IPS DF 6.9 (cell line): ENCODE measurements around the gene EIF2A.

Experiments
- DNase-seq: peaks from one replicate; pipeline ENCODE4 v3.0.0-alpha.2; 2013; ENCODE audit warnings: low read depth, low spot score
- H3K27ac ChIP-seq: one replicate; pipeline ENCODE4 v1.5.1; 2013; ENCODE audit warnings: low read length, control low read depth
- H3K27me3 ChIP-seq: 2 replicates; pipeline ENCODE4 v1.6.1; 2013; ENCODE audit warnings: mild to moderate bottlenecking, low read length; ENCODE audit not compliant: control insufficient read depth, insufficient read depth
- H3K36me3 ChIP-seq: 2 replicates; pipeline ENCODE4 v1.6.1; 2013; ENCODE audit warnings: low read length; ENCODE audit not compliant: control insufficient read depth, insufficient read depth
- H3K4me1 ChIP-seq: 2 replicates; pipeline ENCODE4 v1.6.1; 2013; ENCODE audit warnings: low read length; ENCODE audit not compliant: control insufficient read depth, insufficient read depth
- H3K4me3 ChIP-seq: 2 replicates; pipeline ENCODE4 v1.5.1; 2013; ENCODE audit warnings: mild to moderate bottlenecking, low read length
- H3K9me3 ChIP-seq: 2 replicates; pipeline ENCODE4 v1.6.1; 2013; ENCODE audit warnings: low read length, inconsistent platforms; ENCODE audit not compliant: control insufficient read depth, insufficient read depth
- WGBS: extraction: QIAGEN DNeasy Blood & Tissue Kit; methylation state at CpG from one replicate; pipeline ENCODE4 v1.1.7; 2013; ENCODE audit warnings: mixed read lengths, missing lambda C conversion rate; ENCODE audit not compliant: insufficient read length, insufficient coverage; 5-methylcytosine and 5-hydroxymethylcytosine counted together

EIF2A gene

GRCh38 chr3:150543128-150543527 is 3.5 kb upstream of the EIF2A start:
- H3K9me3 ChIP-seq: no peaks in the 10 kb centered on the region
- WGBS: no CpG with 5 or more reads among the region's 3 CpGs
- H3K4me1 ChIP-seq: no peaks in the 10 kb centered on the region
- H3K4me3 ChIP-seq: no peak overlapping the region
- no peaks in the 10 kb centered on the region; the same call in 1 of the 2 replicates for H3K36me3 ChIP-seq
- no peaks in the 10 kb centered on the region for H3K27me3 ChIP-seq
- DNase-seq: no peak
- no peak overlapping the region for H3K27ac ChIP-seq

- Histone ChIP-seq H3K9me3 (peaks cover 2% of the 10 kb centered on the region; the same call in 1 of the 2 replicates), H3K4me1 (no peaks in the 10 kb centered on the region), H3K4me3 (no peak overlapping the region), H3K27ac (no peak overlapping the region), H3K36me3 (no peaks in the 10 kb centered on the region; the same call in 1 of the 2 replicates), H3K27me3 (no peaks in the 10 kb centered on the region)
- no CpG with 5 or more reads among the region's 2 CpGs for WGBS
- DNase-seq: no peak
Observed at GRCh38 chr3:150543531-150543930, 3.1 kb upstream of the EIF2A start.

DNA sequence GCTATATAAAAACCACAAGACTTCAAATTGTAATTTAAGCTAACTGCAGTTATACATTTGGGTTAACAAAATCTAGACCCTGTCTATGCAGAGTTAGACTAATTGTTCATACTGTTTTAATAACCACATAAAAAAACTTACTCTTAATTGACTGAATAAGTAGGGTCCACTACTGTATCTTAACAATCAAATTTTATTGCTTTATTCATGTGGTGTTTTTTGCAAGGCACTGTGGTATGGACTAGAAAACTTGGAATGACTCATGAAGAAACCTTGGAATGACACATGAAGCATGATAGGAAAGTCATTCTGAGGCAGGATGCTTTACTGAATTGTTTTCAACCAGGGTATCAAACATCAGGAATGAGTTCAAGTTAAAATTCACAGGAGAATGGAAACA is 2.5 kb upstream of the EIF2A start:
- H3K27me3 ChIP-seq: no peaks in the 10 kb centered on the region
- H3K9me3 ChIP-seq: peaks cover 2% of the 10 kb centered on the region; the same call in 1 of the 2 replicates
- H3K4me1 ChIP-seq: no peaks in the 10 kb centered on the region
- no peak overlapping the region for H3K4me3 ChIP-seq
- H3K36me3 ChIP-seq: no peaks in the 10 kb centered on the region; the same call in 1 of the 2 replicates
- H3K27ac ChIP-seq: no peak overlapping the region
- no peak for DNase-seq

- H3K36me3 ChIP-seq: no peaks in the 10 kb centered on the region; the same call in 1 of the 2 replicates
- no peaks in the 10 kb centered on the region for H3K27me3 ChIP-seq
- H3K9me3 ChIP-seq: peaks cover 2% of the 10 kb centered on the region; the same call in 1 of the 2 replicates
- H3K27ac ChIP-seq: no peak overlapping the region
- H3K4me1 ChIP-seq: no peaks in the 10 kb centered on the region
- H3K4me3 ChIP-seq: no peak overlapping the region
- no peak for DNase-seq
- WGBS: no CpG with 5 or more reads among the region's 1 CpG
Observed at GRCh38 chr3:150544726-150545125, 1.9 kb upstream of the EIF2A start.

DNA sequence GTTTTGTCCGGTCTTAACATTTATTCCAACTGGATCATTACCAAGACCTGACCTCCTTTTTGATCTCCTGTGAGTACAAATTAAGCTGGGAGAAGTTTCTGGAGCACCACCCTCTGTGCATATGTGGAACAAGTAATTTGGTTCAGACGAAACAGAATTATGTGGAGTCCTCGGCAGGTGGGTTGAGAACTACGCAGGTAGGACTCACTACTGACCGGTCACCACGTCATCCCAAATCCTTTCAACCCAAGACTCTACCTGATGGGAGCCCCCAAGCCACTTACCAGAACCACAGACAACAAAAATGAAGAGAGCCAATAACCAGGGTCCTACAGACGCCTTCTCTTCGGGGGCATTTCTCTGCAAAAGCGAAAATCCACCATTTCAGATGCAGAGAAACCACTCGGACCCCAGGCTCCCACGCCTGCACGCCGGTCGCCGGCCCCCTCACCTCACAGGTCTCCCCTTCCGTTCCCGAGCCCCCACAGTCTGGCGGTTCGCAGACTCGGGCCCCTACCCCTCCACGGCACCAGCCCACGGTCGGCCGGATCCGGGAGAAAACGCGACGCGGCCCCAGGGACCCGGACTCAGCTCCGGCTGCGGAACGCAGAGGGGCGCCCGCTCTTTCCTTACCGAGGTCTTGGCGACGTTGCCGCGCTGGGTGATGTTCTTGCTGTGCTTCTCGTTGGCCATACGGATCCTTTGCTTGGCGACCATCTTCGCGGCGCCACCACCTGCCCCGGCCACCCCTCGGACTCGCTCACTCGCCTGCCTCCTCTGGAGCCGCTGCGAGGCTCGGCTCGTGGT is 965 bp upstream of the EIF2A start:
- Histone ChIP-seq H3K4me3 (peak overlapping the region; percentile 87), H3K4me1 (no peaks in the 10 kb centered on the region), H3K27me3 (no peaks in the 10 kb centered on the region), H3K36me3 (no peaks in the 10 kb centered on the region; the same call in 1 of the 2 replicates), H3K27ac (no peak overlapping the region), H3K9me3 (peaks cover 2% of the 10 kb centered on the region; the same call in 1 of the 2 replicates)
- DNase-seq: no peak
- no CpG with 5 or more reads among the region's 54 CpGs for WGBS

DNA sequence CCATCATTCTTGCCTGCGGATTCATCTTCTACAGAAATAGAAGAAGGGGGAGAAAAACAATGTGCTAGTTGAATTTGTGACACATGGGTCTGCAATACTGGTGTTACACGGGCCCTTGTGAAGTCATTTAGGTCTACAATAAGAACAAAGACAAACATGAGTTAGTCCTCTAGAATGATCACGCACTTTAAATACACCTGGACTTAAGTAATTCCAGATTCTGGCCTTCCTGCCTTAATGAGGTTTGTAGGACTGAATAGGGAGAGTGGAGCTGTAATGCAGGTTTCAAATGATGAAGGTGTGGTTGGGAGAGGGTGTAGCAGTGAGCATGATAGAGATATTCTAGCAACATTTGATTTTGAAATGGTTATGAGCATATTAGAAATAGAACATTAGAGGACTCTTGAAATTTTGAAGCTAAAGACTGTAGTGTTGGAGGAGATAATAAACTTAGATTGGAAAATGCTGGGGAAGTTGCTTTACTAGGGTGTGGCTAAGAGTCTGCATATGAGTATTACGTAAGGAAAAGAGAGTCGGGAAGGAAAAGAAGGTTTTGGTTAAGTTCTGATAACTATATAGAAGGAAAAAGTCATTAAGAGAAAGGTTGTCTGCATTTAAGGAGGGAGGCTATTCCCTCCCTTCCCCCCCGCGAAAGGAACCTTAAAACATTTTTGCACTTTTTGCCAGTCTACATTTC is 606 bp downstream of the EIF2A start:
- H3K4me1 ChIP-seq: no peaks in the 10 kb centered on the region
- no peaks in the 10 kb centered on the region; the same call in 1 of the 2 replicates for H3K36me3 ChIP-seq
- no peaks in the 10 kb centered on the region for H3K27me3 ChIP-seq
- H3K9me3 ChIP-seq: peaks cover 2% of the 10 kb centered on the region; the same call in 1 of the 2 replicates
- 100% methylated on average over 2 of the region's 7 CpGs for WGBS
- peak overlapping the region; percentile 87 for H3K4me3 ChIP-seq
- H3K27ac ChIP-seq: no peak overlapping the region
- DNase-seq: peak; percentile 9

GRCh38 chr3:150555859-150556436 is 9.4 kb downstream of the EIF2A start:
- WGBS: no CpG with 5 or more reads among the region's 4 CpGs
- Histone ChIP-seq H3K9me3 (no peaks in the 10 kb centered on the region), H3K4me3 (no peak overlapping the region), H3K27me3 (no peaks in the 10 kb centered on the region), H3K4me1 (no peaks in the 10 kb centered on the region), H3K36me3 (no peaks in the 10 kb centered on the region; the same call in 1 of the 2 replicates), H3K27ac (no peak overlapping the region)
- DNase-seq: no peak

DNA sequence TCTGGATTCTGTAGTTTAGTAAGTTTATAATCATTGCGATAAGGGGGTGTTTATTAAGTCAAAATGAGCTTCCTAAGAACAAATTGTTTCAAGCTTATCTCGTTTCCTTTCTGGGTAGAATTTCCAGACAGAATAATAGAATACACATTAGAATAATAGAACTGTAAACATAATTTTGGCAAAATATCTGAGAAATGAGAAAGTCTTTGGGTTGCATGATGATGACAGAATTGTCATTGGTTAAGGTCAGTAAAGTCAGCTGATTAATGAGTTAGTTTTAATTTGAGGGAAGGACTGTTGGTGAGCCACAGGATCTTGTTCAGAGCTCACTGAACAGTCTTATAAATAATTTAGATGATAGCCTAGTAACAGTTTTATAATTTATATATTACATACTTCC is 10.2 kb downstream of the EIF2A start:
- Histone ChIP-seq H3K4me1 (no peaks in the 10 kb centered on the region), H3K36me3 (no peaks in the 10 kb centered on the region; the same call in 1 of the 2 replicates), H3K9me3 (no peaks in the 10 kb centered on the region), H3K27me3 (no peaks in the 10 kb centered on the region), H3K4me3 (no peak overlapping the region), H3K27ac (no peak overlapping the region)
- WGBS: no CpG with 5 or more reads among the region's 2 CpGs
- DNase-seq: no peak

- WGBS: no CpG with 5 or more reads among the region's 1 CpG
- Histone ChIP-seq H3K36me3 (no peaks in the 10 kb centered on the region; the same call in 1 of the 2 replicates), H3K4me1 (no peaks in the 10 kb centered on the region), H3K9me3 (no peaks in the 10 kb centered on the region), H3K27ac (no peak overlapping the region), H3K4me3 (no peak overlapping the region), H3K27me3 (no peaks in the 10 kb centered on the region)
- no peak for DNase-seq
Observed at GRCh38 chr3:150557725-150558124, 11.1 kb downstream of the EIF2A start.

GRCh38 chr3:150564243-150564642 is 17.7 kb downstream of the EIF2A start:
- no peak for DNase-seq
- no peaks in the 10 kb centered on the region for H3K4me1 ChIP-seq
- no peaks in the 10 kb centered on the region for H3K9me3 ChIP-seq
- WGBS: no CpG with 5 or more reads among the region's 2 CpGs
- no peaks in the 10 kb centered on the region; the same call in 1 of the 2 replicates for H3K36me3 ChIP-seq
- no peak overlapping the region for H3K27ac ChIP-seq
- no peaks in the 10 kb centered on the region for H3K27me3 ChIP-seq
- H3K4me3 ChIP-seq: no peak overlapping the region
